SK-N-SH treated with all-trans-retinoic acid at 6 μM for 48 hours (cell line): Measurements from ENCODE around the gene TMEM164.
A peak's percentile ranks its signal among the peaks of the same experiment; 100 is the strongest.

Experiments
- ATAC-seq: fragments of 200-7000 bp; cut with Tn5 transposase; 3 replicates; pipeline ENCODE4 v1.9.1; 2020; ENCODE audit warnings: mild to moderate bottlenecking, moderate library complexity
- ARNTL ChIP-seq: fragments of 450-650 bp; formaldehyde crosslinking; IDR thresholded peaks from 2 replicates; pipeline ENCODE4 v1.5.0; 2020; ENCODE audit warnings: low read depth, mild to moderate bottlenecking, moderate library complexity, borderline replicate concordance
- BACH2 ChIP-seq: fragments of 250-450 bp; sonication (Bioruptor Pico); IDR thresholded peaks from 2 replicates; pipeline ENCODE4 v1.9.0; 2021; ENCODE audit warnings: mild to moderate bottlenecking, borderline replicate concordance
- CSDC2 ChIP-seq: fragments of 250-450 bp; sonication (Bioruptor Pico); IDR thresholded peaks from 2 replicates; pipeline ENCODE4 v1.5.0; 2020; ENCODE audit warnings: mild to moderate bottlenecking, moderate library complexity
- ISL1 ChIP-seq: fragments of 250-450 bp; sonication (Bioruptor Pico); IDR thresholded peaks from 2 replicates; pipeline ENCODE4 v2.1.2; 2022; ENCODE audit warnings: mild to moderate bottlenecking, moderate library complexity
- PATZ1 ChIP-seq: fragments of 250-450 bp; sonication (Bioruptor Pico); IDR thresholded peaks from 2 replicates; pipeline ENCODE4 v1.8.0; 2020; ENCODE audit warnings: mild to moderate bottlenecking, moderate library complexity, borderline replicate concordance
- POU6F1 ChIP-seq: fragments of 250-450 bp; sonication (Bioruptor Pico); IDR thresholded peaks from 2 replicates; pipeline ENCODE4 v1.8.0; 2021; ENCODE audit warnings: low read depth, mild to moderate bottlenecking, moderate library complexity, borderline replicate concordance
- PPARA ChIP-seq: fragments of 250-450 bp; sonication (Bioruptor Pico); IDR thresholded peaks from 2 replicates; pipeline ENCODE4 v1.5.0; 2020; ENCODE audit warnings: mild to moderate bottlenecking, borderline replicate concordance
- RARB ChIP-seq: fragments of 250-450 bp; sonication (Bioruptor Pico); IDR thresholded peaks from 2 replicates; pipeline ENCODE4 v1.8.0; 2021; ENCODE audit warnings: mild to moderate bottlenecking, moderate library complexity
- TCF4 ChIP-seq: fragments of 250-450 bp; sonication (Bioruptor Pico); IDR thresholded peaks from 2 replicates; pipeline ENCODE4 v1.8.0; 2021; ENCODE audit warnings: mild to moderate bottlenecking, moderate library complexity, borderline replicate concordance
- TSHZ2 ChIP-seq: fragments of 250-450 bp; sonication (Bioruptor Pico); IDR thresholded peaks from 2 replicates; pipeline ENCODE4 v1.5.0; 2020; ENCODE audit warnings: mild to moderate bottlenecking, moderate library complexity
- ZC3H10 ChIP-seq: fragments of 250-450 bp; sonication (Bioruptor Pico); IDR thresholded peaks from 2 replicates; pipeline ENCODE4 v1.5.1; 2021; ENCODE audit warnings: mild to moderate bottlenecking, moderate library complexity
- ZFP3 ChIP-seq: fragments of 250-450 bp; sonication (Bioruptor Pico); IDR thresholded peaks from 2 replicates; pipeline ENCODE4 v1.5.0; 2020; ENCODE audit warnings: mild to moderate bottlenecking, moderate library complexity
- ZFP30 ChIP-seq: fragments of 450-650 bp; formaldehyde crosslinking; IDR thresholded peaks from 2 replicates; pipeline ENCODE4 v1.5.0; 2022; ENCODE audit warnings: mild to moderate bottlenecking, moderate library complexity
- ZNF565 ChIP-seq: fragments of 450-650 bp; formaldehyde crosslinking; conservative IDR thresholded peaks from 2 replicates; pipeline ENCODE4 v1.5.0; 2020; ENCODE audit warnings: low read depth, mild to moderate bottlenecking, moderate library complexity
- ZNF70 ChIP-seq: fragments of 450-650 bp; formaldehyde crosslinking; IDR thresholded peaks from 2 replicates; pipeline ENCODE4 v1.5.0; 2020; ENCODE audit warnings: mild to moderate bottlenecking, moderate library complexity
- ZNF8 ChIP-seq: fragments of 450-650 bp; formaldehyde crosslinking; IDR thresholded peaks from 2 replicates; pipeline ENCODE4 v1.5.0; 2020; ENCODE audit warnings: mild to moderate bottlenecking, moderate library complexity

The TMEM164 gene

GRCh38 chrX:110020536-110020935 is 17.6 kb downstream of the TMEM164 start (continued):
- no peak for TF ChIP-seq TSHZ2 (CRISPR knock-in tag)
- TF ChIP-seq TCF4 (CRISPR knock-in tag): no peak

- TF ChIP-seq ZC3H10 (CRISPR knock-in tag): no peak
- no peak for TF ChIP-seq POU6F1 (CRISPR knock-in tag)
- no peak for TF ChIP-seq PATZ1 (CRISPR knock-in tag)
- no peak for TF ChIP-seq ZFP3
- TF ChIP-seq ZNF70 (CRISPR knock-in tag): no peak
- TF ChIP-seq ZFP30: no peak
- no peak for TF ChIP-seq ISL1 (CRISPR knock-in tag)
These were observed 18.5 kb downstream of the TMEM164 start for GRCh38 chrX:110021258-110022022.

GRCh38 chrX:110022599-110023448 is 19.9 kb downstream of the TMEM164 start:
- no peak for ATAC-seq
- TF ChIP-seq ZFP3 (no peak), ZNF8 (CRISPR knock-in tag) (no peak), PPARA (CRISPR knock-in tag) (no peak), POU6F1 (CRISPR knock-in tag) (no peak), ZC3H10 (CRISPR knock-in tag) (no peak), RARB (CRISPR knock-in tag) (no peak), CSDC2 (CRISPR knock-in tag) (no peak), PATZ1 (CRISPR knock-in tag) (no peak), ZNF70 (CRISPR knock-in tag) (no peak), TSHZ2 (CRISPR knock-in tag) (no peak), TCF4 (CRISPR knock-in tag) (no peak), ARNTL (CRISPR knock-in tag) (no peak), ZNF565 (CRISPR knock-in tag) (no peak), BACH2 (CRISPR knock-in tag) (no peak), ISL1 (CRISPR knock-in tag) (no peak)

More at GRCh38 chrX:110021258-110022022, 18.5 kb downstream of the TMEM164 start:
- peak; percentile 32; the same call in 2 of the 3 replicates for ATAC-seq
